Dendritic cell treated with granulocyte-macrophage colony-stimulating factor and Interleukin-4, amounts not matched to agents 40 ng/mL and 50 ng/mL, for 4 days (primary cell): ENCODE data around the gene DDX54.

ENCODE experiments used
- H3K27ac Mint-ChIP-seq: one replicate; pipeline ENCODE4 v1.8.0; 2022; ENCODE audit warnings: mild to moderate bottlenecking, mixed read lengths
- H3K27me3 Mint-ChIP-seq: one replicate; pipeline ENCODE4 v1.8.0; 2022; ENCODE audit warnings: mild to moderate bottlenecking, mixed read lengths
- H3K36me3 Mint-ChIP-seq: one replicate; pipeline ENCODE4 v1.8.0; 2022; ENCODE audit warnings: low read depth, mixed read lengths
- H3K4me1 Mint-ChIP-seq: one replicate; pipeline ENCODE4 v1.8.0; 2022; ENCODE audit warnings: low read depth, mixed read lengths
- H3K4me3 Mint-ChIP-seq: one replicate; pipeline ENCODE4 v1.8.0; 2022; ENCODE audit warnings: mild to moderate bottlenecking, moderate library complexity, mixed read lengths
- H3K9me3 Mint-ChIP-seq: one replicate; pipeline ENCODE4 v1.8.0; 2022; ENCODE audit warnings: mixed read lengths
- intact Hi-C: fragments of 100-400 bp; cut with micrococcal nuclease; formaldehyde crosslinking; loops from one replicate; pipeline ENCODE4 v1.15.0; 2022

The DDX54 gene

DNA sequence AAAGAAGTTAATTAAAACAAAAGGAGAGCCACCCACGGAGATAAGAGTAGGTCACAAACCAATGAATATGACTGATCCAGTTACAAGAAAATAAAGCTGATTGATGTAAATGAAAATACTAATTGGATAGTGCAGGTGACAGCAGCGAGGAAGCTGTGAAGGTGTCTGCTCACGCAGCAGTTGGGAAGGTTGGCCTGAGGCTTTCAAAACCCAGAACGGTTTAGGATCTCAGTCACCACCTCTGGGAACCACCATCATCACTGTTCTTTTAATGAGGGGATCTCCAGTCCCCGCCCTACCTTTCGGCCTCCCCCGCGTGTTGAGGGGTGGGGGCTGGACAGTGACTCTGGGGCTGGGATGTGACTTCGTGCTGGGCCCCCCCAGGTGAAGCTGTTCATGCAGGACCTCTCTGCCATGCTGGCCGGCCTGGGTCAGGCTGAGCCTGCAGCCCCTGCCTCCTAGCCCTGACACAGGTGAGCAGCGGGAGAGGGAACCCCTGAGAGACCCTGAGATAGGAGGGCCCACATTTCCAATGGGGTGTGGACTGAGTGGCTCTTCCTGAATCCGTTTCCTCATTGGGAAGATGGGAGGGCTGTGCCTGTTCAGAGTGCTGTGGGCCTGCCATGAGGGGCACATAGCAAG lies 27.9 kb downstream of the DDX54 start:
- Mint-ChIP-seq H3K27ac (no peak overlapping the region), H3K4me1 (peaks cover 25% of the 10 kb centered on the region), H3K36me3 (peaks cover 58% of the 10 kb centered on the region), H3K9me3 (no peaks in the 10 kb centered on the region), H3K27me3 (peaks cover 47% of the 10 kb centered on the region), H3K4me3 (no peak overlapping the region)
- intact Hi-C loops, result no loop called here

DNA sequence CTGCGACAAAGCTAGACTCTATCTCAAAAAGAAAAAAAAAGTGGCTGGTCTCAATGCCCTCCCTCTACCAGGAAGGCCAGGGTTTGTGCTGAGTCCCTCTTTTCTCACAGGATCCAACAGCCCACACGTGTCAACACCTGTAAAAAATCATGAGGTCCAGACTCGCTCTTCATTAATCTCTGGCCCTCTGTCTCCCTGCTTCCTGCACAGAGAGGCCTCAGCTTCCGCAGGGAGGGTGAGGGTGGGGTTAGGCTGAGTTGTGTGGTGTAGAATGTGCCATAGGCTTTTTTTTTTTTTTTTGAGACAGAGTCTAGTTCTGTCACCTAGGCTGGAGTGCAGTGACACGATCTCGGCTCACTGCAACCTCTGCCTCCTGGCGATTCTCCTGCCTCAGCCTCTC lies 29.6 kb downstream of the DDX54 start:
- Mint-ChIP-seq H3K27ac (no peak overlapping the region), H3K9me3 (no peaks in the 10 kb centered on the region), H3K36me3 (peaks cover 41% of the 10 kb centered on the region), H3K4me3 (no peak overlapping the region), H3K27me3 (peaks cover 60% of the 10 kb centered on the region), H3K4me1 (peaks cover 31% of the 10 kb centered on the region)
- intact Hi-C loops, result no loop called here

DNA sequence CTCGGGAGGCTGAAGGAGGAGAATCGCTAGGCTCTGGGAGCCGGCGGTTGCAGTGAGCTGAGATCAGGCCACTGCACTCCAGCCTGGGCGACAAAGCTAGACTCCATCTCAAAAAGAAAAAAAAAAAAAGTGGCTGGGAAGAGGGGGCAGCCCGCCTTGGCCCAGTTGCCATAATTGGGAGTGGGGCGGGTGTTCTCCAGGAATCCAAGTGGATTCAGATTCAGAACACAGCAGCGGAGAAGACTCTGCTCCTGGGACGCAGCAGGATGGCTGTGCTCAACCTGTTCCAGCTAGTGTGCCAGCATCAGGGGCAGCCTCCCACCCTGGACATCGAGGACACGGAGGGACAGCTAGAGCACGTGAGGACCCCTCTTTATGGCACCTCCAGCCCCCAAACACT lies 30.2 kb downstream of the DDX54 start:
- Mint-ChIP-seq H3K4me3 (no peak overlapping the region), H3K9me3 (no peaks in the 10 kb centered on the region), H3K36me3 (peaks cover 35% of the 10 kb centered on the region), H3K27me3 (peaks cover 66% of the 10 kb centered on the region), H3K4me1 (peaks cover 37% of the 10 kb centered on the region), H3K27ac (no peak overlapping the region)
- intact Hi-C loops, result no loop called here

DNA sequence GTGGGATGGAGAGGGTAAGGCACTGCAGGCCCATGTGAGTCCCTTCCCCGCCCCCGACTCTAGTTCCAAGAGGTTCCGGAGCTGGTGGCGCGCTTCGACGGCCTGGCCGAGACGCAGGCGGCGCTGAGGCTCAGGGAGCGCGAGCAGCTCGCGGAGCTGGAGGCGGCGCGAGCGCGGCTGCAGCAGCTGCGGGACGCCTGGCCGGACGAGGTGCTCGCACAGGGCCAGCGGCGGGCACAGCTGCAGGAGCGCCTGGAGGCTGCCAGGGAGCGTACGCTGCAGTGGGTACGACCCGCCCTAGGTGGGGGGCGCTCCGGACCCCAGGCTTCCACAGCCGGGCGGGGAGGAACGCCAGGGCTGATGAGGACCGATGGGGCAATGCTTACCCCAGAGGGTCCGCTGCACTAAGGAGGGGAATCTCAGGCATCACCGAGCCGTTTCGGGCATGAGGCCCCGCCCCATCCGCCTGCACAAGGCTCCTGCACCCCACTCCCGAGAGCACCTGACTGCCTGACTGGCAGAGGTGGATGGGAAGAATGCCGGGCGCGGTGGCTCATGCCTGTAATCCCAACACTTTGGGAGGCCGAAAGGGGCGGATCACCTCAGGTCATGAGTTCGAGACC lies 30.8 kb downstream of the DDX54 start:
- H3K9me3 Mint-ChIP-seq, result no peaks in the 10 kb centered on the region
- H3K4me3 Mint-ChIP-seq, result peak overlapping the region; percentile 17
- H3K27me3 Mint-ChIP-seq, result peaks cover 71% of the 10 kb centered on the region
- H3K36me3 Mint-ChIP-seq, result peaks cover 29% of the 10 kb centered on the region
- intact Hi-C loops, result no loop called here
- H3K4me1 Mint-ChIP-seq, result peaks cover 43% of the 10 kb centered on the region
- no peak overlapping the region for H3K27ac Mint-ChIP-seq

DNA sequence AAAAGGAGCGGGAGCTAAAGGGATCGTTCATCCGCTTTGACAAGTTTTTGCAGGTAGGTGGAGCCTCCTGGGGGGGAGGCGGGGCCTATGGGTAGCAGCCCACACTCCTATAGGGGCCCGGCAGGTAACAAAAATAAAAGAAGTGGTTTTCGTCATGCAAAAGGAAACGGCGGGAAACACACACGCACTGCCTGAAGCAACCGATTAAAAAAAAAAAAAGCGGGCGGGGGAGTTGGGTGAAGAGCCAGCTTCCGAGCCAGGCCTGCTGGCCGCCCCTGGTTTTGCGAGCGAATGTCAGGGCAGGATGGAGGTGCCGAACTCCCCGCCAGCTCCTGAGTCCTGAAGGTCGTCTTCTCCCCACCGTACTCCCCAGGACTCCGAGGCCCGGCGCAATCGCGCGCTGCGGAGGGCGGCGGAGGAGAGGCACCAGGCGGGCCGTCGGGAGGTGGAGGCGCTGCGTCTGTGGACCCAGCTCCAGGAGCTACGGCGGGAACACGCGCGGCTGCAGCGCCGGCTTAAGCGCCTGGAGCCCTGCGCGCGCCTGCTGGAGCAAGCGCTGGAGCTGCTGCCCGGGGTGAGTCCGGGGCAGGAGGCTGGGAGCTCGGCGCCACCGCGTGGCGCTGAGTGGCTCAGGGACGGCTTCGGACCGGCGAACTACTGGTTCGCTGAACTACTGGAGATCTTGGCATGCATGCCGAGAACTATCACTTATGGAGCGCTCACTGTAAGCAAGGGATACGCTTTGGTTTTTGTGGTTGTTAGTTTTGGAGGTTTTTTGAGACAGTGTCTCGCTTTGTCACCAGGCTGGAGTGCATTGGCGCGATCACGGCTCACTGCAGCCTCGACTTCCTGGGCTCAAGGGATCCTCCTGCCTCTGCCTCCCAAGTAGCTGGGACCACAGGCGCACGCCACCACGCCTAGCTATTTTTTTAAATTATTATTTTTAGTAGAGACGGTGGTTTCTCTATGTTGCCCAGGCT lies 32.2 kb downstream of the DDX54 start:
- H3K4me3 Mint-ChIP-seq, result peak overlapping the region; percentile 81
- peak overlapping the region; percentile 59 for H3K27ac Mint-ChIP-seq
- intact Hi-C loops, result loop anchor here (1.0 kb wide), 1 partner anchor 105 kb away; no protein-coding TSS in a partner anchor
- H3K36me3 Mint-ChIP-seq, result peaks cover 16% of the 10 kb centered on the region
- peaks cover 72% of the 10 kb centered on the region for H3K27me3 Mint-ChIP-seq
- H3K9me3 Mint-ChIP-seq, result no peaks in the 10 kb centered on the region
- H3K4me1 Mint-ChIP-seq, result peaks cover 50% of the 10 kb centered on the region

DNA sequence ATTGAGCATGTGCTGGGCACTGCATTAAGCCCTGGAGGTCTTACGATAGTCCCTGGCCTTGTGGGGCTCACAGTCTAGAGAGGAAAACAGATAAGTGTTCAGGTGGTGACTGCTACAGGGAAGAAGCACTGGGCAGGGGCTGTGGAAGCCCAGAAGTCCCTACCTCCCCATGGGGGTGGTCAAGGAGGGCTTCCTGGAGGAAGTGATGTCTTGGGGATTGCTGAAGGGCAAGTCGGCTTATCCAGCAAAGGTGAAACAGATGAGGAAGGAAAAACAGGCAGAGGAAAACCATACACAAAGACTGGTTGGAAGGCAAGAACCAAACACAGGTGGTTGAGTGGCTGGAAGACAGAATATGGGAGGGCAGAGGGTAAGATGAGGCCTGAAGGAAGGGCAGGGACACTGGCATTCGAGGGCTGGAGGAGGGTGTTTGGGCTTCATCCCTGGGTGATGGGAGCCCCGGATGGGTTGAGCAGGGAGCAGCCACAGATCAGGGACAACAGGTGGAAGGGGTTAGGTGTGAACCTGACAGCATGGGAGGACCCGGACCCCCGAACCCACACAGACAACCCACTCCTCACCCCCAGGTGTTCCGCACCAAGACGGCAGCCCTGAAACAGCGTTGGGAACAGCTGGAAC lies 33.0 kb downstream of the DDX54 start:
- H3K4me1 Mint-ChIP-seq, result peaks cover 50% of the 10 kb centered on the region
- no peak overlapping the region for H3K27ac Mint-ChIP-seq
- peaks cover 73% of the 10 kb centered on the region for H3K27me3 Mint-ChIP-seq
- peak overlapping the region; percentile 81 for H3K4me3 Mint-ChIP-seq
- intact Hi-C loops, result no loop called here
- no peaks in the 10 kb centered on the region for H3K9me3 Mint-ChIP-seq
- peaks cover 8% of the 10 kb centered on the region for H3K36me3 Mint-ChIP-seq

DNA sequence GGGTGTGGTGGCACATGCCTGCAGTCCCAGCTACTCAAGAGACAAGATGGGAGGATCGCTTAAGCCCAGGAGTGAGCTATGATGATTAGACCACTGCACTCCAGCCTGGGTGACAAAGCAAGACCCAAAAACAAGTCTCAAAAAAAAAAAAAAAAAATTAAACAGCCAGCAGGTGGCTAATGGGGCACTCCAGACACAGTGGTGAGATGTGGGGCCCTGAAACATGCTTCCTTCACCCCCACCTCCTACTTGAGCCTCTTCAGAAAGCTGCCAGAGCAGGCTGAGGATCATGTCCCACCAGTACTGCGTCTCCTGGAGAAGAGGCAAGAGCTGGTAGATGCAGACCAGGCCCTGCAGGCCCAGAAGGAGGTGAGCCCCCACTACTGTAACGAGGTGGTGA lies 33.6 kb downstream of the DDX54 start:
- no peak overlapping the region for H3K4me3 Mint-ChIP-seq
- H3K9me3 Mint-ChIP-seq, result no peaks in the 10 kb centered on the region
- H3K27me3 Mint-ChIP-seq, result peaks cover 70% of the 10 kb centered on the region
- H3K27ac Mint-ChIP-seq, result no peak overlapping the region
- H3K36me3 Mint-ChIP-seq, result peaks cover 1% of the 10 kb centered on the region
- intact Hi-C loops, result no loop called here
- peaks cover 50% of the 10 kb centered on the region for H3K4me1 Mint-ChIP-seq

DNA sequence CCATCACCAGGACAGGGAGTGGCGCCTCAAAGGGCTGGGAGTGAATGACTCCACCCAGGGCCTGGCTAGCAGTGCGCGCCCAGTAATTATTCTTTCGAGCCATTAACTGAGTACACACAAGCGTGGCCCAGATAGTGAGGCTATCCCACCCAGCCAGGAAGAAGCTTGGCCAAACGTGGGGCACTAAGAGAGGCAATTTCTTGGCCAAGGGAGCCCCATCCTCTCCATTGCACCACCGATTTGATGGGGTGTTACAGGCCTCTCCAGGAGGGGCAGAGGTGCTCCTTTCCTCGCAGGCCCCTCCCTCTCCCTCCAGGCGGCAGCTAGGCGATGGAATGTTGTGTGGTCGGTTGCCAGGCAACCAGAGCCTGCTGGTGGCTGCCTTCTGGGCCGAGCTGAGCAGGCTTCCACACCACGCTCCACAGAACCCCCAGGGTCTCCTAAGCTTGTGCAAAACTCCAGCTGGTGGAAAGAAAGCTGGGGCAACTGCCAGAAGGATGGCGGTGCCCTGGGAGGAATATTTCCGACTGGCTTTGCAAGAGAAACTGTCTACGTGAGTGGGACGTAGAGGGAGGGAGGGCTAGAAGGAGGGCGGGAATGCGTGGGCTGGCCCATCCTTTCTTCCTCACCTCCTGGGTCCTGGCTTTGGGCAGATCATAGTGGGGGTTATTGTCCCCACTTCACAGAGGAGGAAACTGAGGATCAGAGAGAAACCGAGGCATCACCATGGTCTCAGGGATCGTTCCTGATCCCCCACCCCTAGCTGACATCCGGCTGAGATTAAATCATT lies 35.7 kb downstream of the DDX54 start, which contains the start of gene CFAP73:
Gene CFAP73, plus strand, starts transcription at position 364 of the 790 bp plus-strand sequence. Its CDS starts 134 bp downstream, at position 498.
- no peaks in the 10 kb centered on the region for H3K9me3 Mint-ChIP-seq
- H3K36me3 Mint-ChIP-seq, result no peaks in the 10 kb centered on the region
- H3K27me3 Mint-ChIP-seq, result peaks cover 50% of the 10 kb centered on the region
- peak within 1 kb of the TSS; percentile 63 for H3K27ac Mint-ChIP-seq
- peaks cover 52% of the 10 kb centered on the region for H3K4me1 Mint-ChIP-seq
- intact Hi-C loops, result no loop called here
- no peak within 1 kb of the TSS for H3K4me3 Mint-ChIP-seq

DNA sequence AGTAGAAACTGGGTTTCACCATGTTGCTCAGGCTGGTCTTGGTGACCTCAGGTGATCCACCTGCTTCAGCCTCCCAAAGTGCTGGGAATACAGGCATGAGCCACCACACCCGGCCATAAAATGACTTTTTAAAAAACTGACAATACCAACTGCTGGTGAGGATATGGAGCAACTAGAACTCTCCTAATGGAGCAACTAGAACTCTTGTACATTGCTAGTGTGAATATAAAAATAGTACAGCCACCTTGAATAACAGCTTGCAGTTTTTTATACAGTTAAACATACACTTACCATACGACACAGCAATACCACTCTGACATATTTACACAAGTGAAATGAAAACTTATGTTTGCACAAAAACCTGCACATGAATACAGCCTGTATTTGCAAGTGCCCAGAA lies 38.3 kb downstream of the DDX54 start:
- Mint-ChIP-seq H3K36me3 (no peaks in the 10 kb centered on the region), H3K4me3 (no peak overlapping the region), H3K4me1 (peaks cover 51% of the 10 kb centered on the region), H3K27ac (no peak overlapping the region), H3K27me3 (peaks cover 26% of the 10 kb centered on the region), H3K9me3 (no peaks in the 10 kb centered on the region)
- intact Hi-C loops, result no loop called here

DNA sequence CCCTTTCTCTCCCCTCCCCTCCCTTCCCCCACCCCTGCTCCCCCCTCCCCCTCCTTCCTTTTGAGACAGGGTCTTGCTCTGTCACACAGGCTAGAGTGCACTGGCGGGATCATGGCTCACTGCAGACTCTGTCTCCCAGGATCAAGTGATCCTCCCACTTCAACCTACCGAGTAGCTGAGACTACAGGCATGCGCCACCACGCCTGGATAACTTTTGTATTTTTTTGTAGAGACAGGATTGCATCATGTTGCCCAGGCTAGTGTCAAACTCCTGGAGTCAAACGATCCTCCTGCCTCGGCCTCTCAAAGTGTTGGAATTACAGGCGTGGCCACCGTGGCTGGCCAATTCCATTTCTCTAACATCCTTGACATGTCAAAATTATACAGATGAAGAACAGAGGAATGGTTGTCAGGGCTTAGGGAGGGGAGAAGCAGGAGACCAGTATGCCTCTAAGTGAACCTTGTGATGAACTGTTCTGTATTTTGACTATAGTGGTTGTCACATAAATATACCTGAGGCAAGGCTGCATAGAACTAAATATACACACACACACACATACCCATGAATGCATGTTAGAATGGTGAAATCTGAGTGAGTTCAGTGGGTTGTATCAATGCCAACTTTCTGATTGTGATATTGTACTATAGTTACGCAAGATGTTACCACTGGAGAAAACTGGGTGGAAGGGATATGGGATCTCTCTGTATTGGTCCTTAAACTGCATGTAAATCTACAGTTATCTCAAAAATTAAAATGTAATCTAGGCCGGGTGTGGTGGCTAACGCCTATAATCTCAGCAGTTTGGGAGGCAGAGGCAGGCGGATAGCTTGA lies 39.3 kb downstream of the DDX54 start:
- H3K36me3 Mint-ChIP-seq, result no peaks in the 10 kb centered on the region
- peaks cover 59% of the 10 kb centered on the region for H3K4me1 Mint-ChIP-seq
- intact Hi-C loops, result no loop called here
- H3K27me3 Mint-ChIP-seq, result peaks cover 18% of the 10 kb centered on the region
- H3K9me3 Mint-ChIP-seq, result no peaks in the 10 kb centered on the region
- no peak overlapping the region for H3K27ac Mint-ChIP-seq
- no peak overlapping the region for H3K4me3 Mint-ChIP-seq

DNA sequence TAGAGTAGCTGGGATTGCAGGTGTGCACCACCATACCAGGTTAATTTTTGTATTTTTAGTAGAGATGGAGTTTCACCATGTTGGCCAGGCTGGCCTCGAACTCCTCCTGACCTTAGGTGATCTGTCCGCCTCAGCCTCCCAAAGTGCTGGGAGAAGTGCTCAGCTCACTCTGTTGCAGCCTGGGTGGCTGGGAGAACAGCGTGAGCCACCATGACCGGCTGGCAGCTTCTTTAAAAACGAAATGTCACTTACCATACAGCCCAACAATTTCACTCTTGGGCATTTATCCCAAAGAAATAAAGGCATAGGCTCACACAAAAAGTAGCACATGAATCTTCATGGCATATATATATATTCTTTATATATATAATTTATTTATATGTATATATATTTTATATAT lies 40.5 kb downstream of the DDX54 start:
- H3K27ac Mint-ChIP-seq, result no peak overlapping the region
- peaks cover 7% of the 10 kb centered on the region for H3K27me3 Mint-ChIP-seq
- intact Hi-C loops, result loop anchor here (5.0 kb wide), 1 partner anchor 238 kb away; the partner anchor contains the start of gene OAS1
- no peaks in the 10 kb centered on the region for H3K9me3 Mint-ChIP-seq
- H3K4me1 Mint-ChIP-seq, result peaks cover 59% of the 10 kb centered on the region
- no peak overlapping the region for H3K4me3 Mint-ChIP-seq
- H3K36me3 Mint-ChIP-seq, result no peaks in the 10 kb centered on the region

DNA sequence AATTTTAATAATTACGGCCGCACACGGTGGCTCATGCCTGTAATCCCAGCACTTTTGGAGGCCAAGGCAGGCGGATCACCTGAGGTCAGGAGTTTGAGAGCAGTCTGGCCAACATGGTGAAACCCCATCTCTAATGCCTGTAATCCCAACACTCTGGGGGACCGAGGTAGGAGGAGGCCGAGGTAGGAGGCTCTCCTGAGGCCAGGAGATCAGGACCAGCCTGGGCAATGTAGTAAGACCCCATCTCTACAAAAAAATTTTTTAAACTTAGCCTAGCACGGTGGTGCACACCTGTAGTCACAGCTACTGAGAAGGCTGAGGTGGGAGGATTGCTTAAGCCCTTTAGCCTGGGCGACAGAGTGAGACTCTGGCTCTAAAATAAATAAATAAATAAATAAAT lies 41.3 kb downstream of the DDX54 start:
- intact Hi-C loops, result loop anchor here (5.0 kb wide), 1 partner anchor 237 kb away; the partner anchor contains the start of gene OAS1
- H3K4me3 Mint-ChIP-seq, result no peak overlapping the region

More for the DNA sequence above, 41.3 kb downstream of the DDX54 start:
- H3K27ac Mint-ChIP-seq, result peak overlapping the region; percentile 98
- no peaks in the 10 kb centered on the region for H3K36me3 Mint-ChIP-seq
- peaks cover 4% of the 10 kb centered on the region for H3K27me3 Mint-ChIP-seq
- peaks cover 57% of the 10 kb centered on the region for H3K4me1 Mint-ChIP-seq
- H3K9me3 Mint-ChIP-seq, result no peaks in the 10 kb centered on the region
